Prostate gland (tissue), 2 donors: ENCODE data around the gene TMEM108. TPM values are rescaled to one million over a fixed set of nuclear protein-coding genes. Genes with fewer than 3 reads are reported as not detected.

Source experiments
- DNase-seq: peaks from one replicate; pipeline ENCODE4 v3.0.0-alpha.2; 2019; ENCODE audit warnings: low spot score
- H3K27ac ChIP-seq, 2 donors: fragments of 200-600 bp; sonication (generic); 2 replicates each; pipeline ENCODE4 v1.5.1; 2017 to 2019
- H3K27me3 ChIP-seq: fragments of 200-600 bp; sonication (generic); replicated peaks from 2 replicates; pipeline ENCODE4 v1.5.1; 2019; ENCODE audit not compliant: insufficient read depth
- H3K36me3 ChIP-seq, 2 donors: fragments of 200-600 bp; sonication (generic); 1 replicate in 1 of 2; 2 replicates in 1 of 2; pipeline versions ENCODE4 v1.5.1 to v1.8.1; 2017 to 2019
- H3K4me1 ChIP-seq: fragments of 200-600 bp; sonication (generic); replicated peaks from 2 replicates; pipeline ENCODE4 v1.5.1; 2019
- H3K4me3 ChIP-seq, 2 donors: fragments of 200-600 bp; sonication (generic); 2 replicates each; pipeline ENCODE4 v1.5.1; 2017 to 2019
- H3K9me3 ChIP-seq: fragments of 200-600 bp; sonication (generic); 2 replicates; pipeline ENCODE4 v1.5.1; 2017
- POLR2A ChIP-seq: fragments of 450-650 bp; IDR thresholded peaks from one replicate; pipeline ENCODE4 v1.6.1; 2016; ENCODE audit warnings: antibody characterized with exemption, mild to moderate bottlenecking
- POLR2AphosphoS5 ChIP-seq: sonication (generic); formaldehyde crosslinking; IDR thresholded peaks from one replicate; pipeline ENCODE4 v1.6.1; 2017; ENCODE audit warnings: antibody characterized with exemption
- WGBS: methylation state at CpG from one replicate; pipeline ENCODE4 v1.1.5; 2018; 5-methylcytosine and 5-hydroxymethylcytosine counted together
- intact Hi-C: fragments of 100-400 bp; cut with DNase I; formaldehyde crosslinking; loops from one replicate; pipeline ENCODE4 v1.14.2; 2022
- total RNA-seq, 2 donors: library from RNA; depleted of rRNA; stranded (reverse); fragments of >200 nt; gene quantifications; one replicate each; pipeline ENCODE4 v1.1.0, GENCODE V29; 2016
- TF ChIP-seq, protein P1 (sequence below), 4 experiments: fragments of 200-600 bp in 2 of 4; fragments of 450-650 bp in 2 of 4; sonication (generic) in 2 of 4; IDR thresholded peaks; 1 replicate in 3 of 4; 2 replicates in 1 of 4; pipeline ENCODE4 v1.5.1; 2016 to 2019; ENCODE audit warnings: antibody characterized with exemption in 4 of 4, mild to moderate bottlenecking in 2 of 4, moderate library complexity in 2 of 4

The TMEM108 gene
- total RNA-seq, 2 donors from 2014 or later = 8.1 TPM; not detected in 1

DNA sequence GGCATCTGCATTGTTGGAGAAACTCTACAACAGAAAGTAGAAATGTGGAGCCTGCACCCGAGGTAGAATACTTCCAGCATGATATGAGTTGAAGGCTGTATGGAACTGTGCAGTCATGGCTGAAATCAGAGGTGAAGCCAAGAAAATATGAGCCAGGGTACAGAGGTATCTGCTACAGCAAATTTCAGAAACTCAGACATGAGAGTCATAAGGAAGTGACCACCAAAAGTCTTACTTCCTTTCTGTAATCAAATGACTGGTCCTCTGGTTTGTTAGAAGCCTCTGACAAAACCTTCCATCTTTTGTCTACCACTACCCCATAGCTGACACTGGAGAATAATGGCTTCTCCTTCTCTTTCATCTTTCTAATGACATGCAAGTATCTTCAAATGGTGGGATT, 159.4 kb downstream of the TMEM108 start:
- TF ChIP-seq POLR2AphosphoS5 (no peak), POLR2A (no peak)
- 95% methylated on average over 1 of the region's 1 CpG for WGBS
- H3K27ac ChIP-seq = no peak overlapping the region
- intact Hi-C loops = no loop called here
- H3K27me3 ChIP-seq = no peaks in the 10 kb centered on the region
- no peaks in the 10 kb centered on the region for H3K9me3 ChIP-seq
- H3K4me1 ChIP-seq = no peaks in the 10 kb centered on the region
- H3K4me3 ChIP-seq = no peak overlapping the region
- H3K36me3 ChIP-seq = no peaks in the 10 kb centered on the region
- DNase-seq = no peak

DNA sequence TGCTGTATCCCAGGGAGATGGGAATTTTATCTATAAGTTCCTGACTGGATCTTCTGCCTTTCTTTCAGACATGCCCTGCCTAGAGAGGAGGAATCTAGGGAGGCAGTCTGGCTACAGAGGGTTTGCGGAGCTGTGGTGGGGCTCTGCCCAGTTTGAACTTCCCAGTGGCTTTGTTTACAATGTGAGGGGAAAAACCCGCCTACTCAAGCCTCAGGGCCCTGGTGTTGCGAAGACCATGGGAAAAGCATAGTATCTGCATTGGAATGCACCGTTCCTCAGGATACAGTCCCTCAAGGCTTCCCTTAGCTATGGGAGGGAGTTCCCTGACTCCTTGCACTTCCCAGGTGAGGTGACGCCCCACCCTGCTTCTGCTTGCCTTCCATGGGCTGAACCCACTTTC, 168.7 kb downstream of the TMEM108 start:
- Histone ChIP-seq H3K27me3 (no peaks in the 10 kb centered on the region), H3K36me3 (no peaks in the 10 kb centered on the region), H3K27ac (no peak overlapping the region), H3K4me3 (no peak overlapping the region), H3K9me3 (no peaks in the 10 kb centered on the region), H3K4me1 (no peaks in the 10 kb centered on the region)
- 47% methylated on average over 5 of the region's 5 CpGs for WGBS
- TF ChIP-seq, protein P1, sequence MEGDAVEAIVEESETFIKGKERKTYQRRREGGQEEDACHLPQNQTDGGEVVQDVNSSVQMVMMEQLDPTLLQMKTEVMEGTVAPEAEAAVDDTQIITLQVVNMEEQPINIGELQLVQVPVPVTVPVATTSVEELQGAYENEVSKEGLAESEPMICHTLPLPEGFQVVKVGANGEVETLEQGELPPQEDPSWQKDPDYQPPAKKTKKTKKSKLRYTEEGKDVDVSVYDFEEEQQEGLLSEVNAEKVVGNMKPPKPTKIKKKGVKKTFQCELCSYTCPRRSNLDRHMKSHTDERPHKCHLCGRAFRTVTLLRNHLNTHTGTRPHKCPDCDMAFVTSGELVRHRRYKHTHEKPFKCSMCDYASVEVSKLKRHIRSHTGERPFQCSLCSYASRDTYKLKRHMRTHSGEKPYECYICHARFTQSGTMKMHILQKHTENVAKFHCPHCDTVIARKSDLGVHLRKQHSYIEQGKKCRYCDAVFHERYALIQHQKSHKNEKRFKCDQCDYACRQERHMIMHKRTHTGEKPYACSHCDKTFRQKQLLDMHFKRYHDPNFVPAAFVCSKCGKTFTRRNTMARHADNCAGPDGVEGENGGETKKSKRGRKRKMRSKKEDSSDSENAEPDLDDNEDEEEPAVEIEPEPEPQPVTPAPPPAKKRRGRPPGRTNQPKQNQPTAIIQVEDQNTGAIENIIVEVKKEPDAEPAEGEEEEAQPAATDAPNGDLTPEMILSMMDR (IDR thresholded peaks at IDR 0.05) = no peak
- TF ChIP-seq POLR2AphosphoS5 = no peak
- TF ChIP-seq POLR2A = no peak
- intact Hi-C loops = no loop called here
- no peak for DNase-seq

DNA sequence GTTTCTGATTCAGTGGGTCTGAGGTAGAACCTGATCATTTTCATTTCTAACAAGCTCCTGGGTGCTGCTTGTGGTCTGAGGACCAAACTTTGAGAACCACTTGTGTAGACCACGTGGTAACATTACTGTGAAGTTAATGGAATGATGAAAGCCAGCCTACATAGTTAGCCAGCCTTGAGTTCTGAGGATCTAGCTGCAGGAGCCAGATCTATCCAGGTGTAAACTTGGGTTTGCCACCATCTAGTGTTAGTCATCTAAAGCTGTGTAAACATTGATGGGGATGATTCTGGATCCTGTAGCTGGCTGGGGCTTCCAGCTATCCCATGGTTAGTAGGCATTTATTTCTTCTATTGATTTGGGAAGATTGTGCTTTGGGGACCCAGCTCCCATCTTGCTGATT, 170.0 kb downstream of the TMEM108 start:
- H3K9me3 ChIP-seq = no peaks in the 10 kb centered on the region
- no peak overlapping the region for H3K4me3 ChIP-seq
- H3K27ac ChIP-seq = no peak overlapping the region
- TF ChIP-seq POLR2A (no peak), POLR2AphosphoS5 (no peak)
- TF ChIP-seq, protein P1 (IDR thresholded peaks at IDR 0.05) = no peak
- 90% methylated on average over 1 of the region's 1 CpG for WGBS
- H3K27me3 ChIP-seq = no peaks in the 10 kb centered on the region
- DNase-seq = no peak
- no peaks in the 10 kb centered on the region for H3K36me3 ChIP-seq
- intact Hi-C loops = no loop called here
- no peaks in the 10 kb centered on the region for H3K4me1 ChIP-seq

DNA sequence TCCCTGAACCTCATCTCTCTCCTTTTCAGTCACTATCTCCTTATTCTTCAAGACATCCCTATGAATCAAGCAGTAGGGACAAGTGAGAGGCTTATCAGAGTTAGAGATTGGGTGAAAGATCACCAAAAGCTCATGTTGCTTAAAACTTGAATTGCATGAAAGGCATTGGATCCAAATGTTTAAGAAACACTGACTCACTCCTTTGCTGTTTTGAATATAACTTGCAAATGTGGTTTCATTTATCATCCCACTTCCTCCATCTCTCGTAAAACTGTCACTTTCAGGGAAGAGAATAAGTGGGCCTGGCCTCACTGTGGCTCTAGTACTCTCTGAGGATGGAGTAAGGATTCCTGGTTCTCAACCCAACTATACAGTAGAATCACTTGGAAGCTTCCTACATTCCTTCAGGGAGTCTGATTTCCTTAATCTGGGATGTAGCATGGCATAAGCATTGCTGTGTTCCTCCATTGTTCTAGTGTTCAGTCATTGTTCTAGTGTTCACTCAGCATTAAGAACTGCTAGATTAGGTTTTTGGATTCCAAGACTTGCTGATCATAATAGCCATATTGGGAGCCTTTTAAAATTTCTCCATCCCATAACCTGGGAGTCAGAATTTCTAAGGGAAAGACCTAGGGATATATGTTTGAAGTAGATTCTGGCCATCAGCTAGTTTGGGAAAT, 171.8 kb downstream of the TMEM108 start:
- no peaks in the 10 kb centered on the region for H3K9me3 ChIP-seq
- H3K27me3 ChIP-seq = no peaks in the 10 kb centered on the region
- DNase-seq = no peak
- no peaks in the 10 kb centered on the region for H3K36me3 ChIP-seq
- 52% methylated on average over 1 of the region's 1 CpG for WGBS
- TF ChIP-seq POLR2A (no peak), POLR2AphosphoS5 (no peak)
- TF ChIP-seq, protein P1 (IDR thresholded peaks at IDR 0.05) = no peak
- H3K4me1 ChIP-seq = no peaks in the 10 kb centered on the region
- H3K4me3 ChIP-seq = no peak overlapping the region
- intact Hi-C loops = no loop called here
- H3K27ac ChIP-seq = no peak overlapping the region

DNA sequence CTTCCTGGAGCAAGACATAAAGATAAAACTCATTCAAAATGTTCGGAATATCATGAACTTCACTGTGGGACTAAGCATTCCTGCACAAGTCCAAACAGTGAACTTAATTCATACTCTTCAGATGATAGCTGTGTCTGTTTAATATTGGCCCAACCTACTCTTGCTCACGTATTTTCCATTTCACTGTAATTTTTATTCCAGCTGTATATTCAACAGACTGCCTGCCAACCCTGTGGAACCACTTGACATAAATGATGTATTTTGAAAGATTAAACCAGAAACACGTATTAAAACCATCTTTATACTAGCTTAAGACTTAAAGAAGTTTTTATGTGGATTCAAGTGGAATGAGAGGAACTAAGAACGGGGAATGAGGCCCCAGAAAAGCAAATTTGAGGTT, 172.5 kb downstream of the TMEM108 start:
- TF ChIP-seq POLR2AphosphoS5 = no peak
- TF ChIP-seq, protein P1 (IDR thresholded peaks at IDR 0.05) = no peak
- intact Hi-C loops = no loop called here

More for the DNA sequence above, 172.5 kb downstream of the TMEM108 start:
- no peaks in the 10 kb centered on the region for H3K36me3 ChIP-seq
- no peaks in the 10 kb centered on the region for H3K9me3 ChIP-seq
- no peak overlapping the region for H3K4me3 ChIP-seq
- H3K4me1 ChIP-seq = no peaks in the 10 kb centered on the region
- DNase-seq = no peak
- WGBS = 69% methylated on average over 4 of the region's 4 CpGs
- H3K27me3 ChIP-seq = no peaks in the 10 kb centered on the region
- H3K27ac ChIP-seq = no peak overlapping the region
